DOHH2 (cell line): ENCODE results near the gene TOMM70.

Experiments used
- H3F3A ChIP-seq: fragments of 200-600 bp; sonication (generic), shearing (Covaris generic); 2 replicates; pipeline ENCODE4 v1.6.0; 2016; ENCODE audit warnings: antibody characterized with exemption, mild to moderate bottlenecking; ENCODE audit not compliant: control insufficient read depth, insufficient read depth
- H3K27ac ChIP-seq: fragments of 200-600 bp; sonication (generic); 2 replicates; pipeline ENCODE4 v1.5.1; 2014; ENCODE audit warnings: low read depth, mild to moderate bottlenecking, low read length, moderate library complexity
- H3K27me3 ChIP-seq: fragments of 200-600 bp; sonication (generic); 2 replicates; pipeline ENCODE4 v1.6.1; 2014; ENCODE audit warnings: mild to moderate bottlenecking, low read length, mixed read lengths; ENCODE audit not compliant: control insufficient read depth
- H3K36me3 ChIP-seq: fragments of 200-600 bp; sonication (generic); 2 replicates; pipeline ENCODE4 v1.6.1; 2014; ENCODE audit warnings: mild to moderate bottlenecking, low read length, moderate library complexity, mixed read lengths; ENCODE audit not compliant: control insufficient read depth
- H3K4me1 ChIP-seq: fragments of 200-600 bp; sonication (generic); 2 replicates; pipeline ENCODE4 v1.6.1; 2014; ENCODE audit warnings: mild to moderate bottlenecking, low read length, mixed read lengths; ENCODE audit not compliant: control insufficient read depth
- H3K4me2 ChIP-seq: fragments of 200-600 bp; sonication (generic); 2 replicates; pipeline ENCODE4 v1.6.0; 2014; ENCODE audit warnings: mild to moderate bottlenecking, low read length, moderate library complexity
- H3K4me3 ChIP-seq: fragments of 200-600 bp; sonication (generic); 2 replicates; pipeline ENCODE4 v1.5.1; 2014; ENCODE audit warnings: mild to moderate bottlenecking, low read length, mixed read lengths
- H3K79me2 ChIP-seq: fragments of 200-600 bp; sonication (generic); 2 replicates; pipeline ENCODE4 v1.6.1; 2014; ENCODE audit warnings: mild to moderate bottlenecking, low read length, mixed read lengths; ENCODE audit not compliant: control insufficient read depth
- H3K9me2 ChIP-seq: fragments of 200-600 bp; sonication (generic); replicated peaks from 2 replicates; pipeline ENCODE4 v1.6.1; 2014; ENCODE audit warnings: mild to moderate bottlenecking, low read length, mixed read lengths; ENCODE audit not compliant: control insufficient read depth
- H3K9me3 ChIP-seq: fragments of 200-600 bp; sonication (generic); 2 replicates; pipeline ENCODE4 v1.6.1; 2014; ENCODE audit warnings: antibody characterized with exemption, low read length, mixed read lengths; ENCODE audit not compliant: control insufficient read depth, insufficient read depth
- H4K20me1 ChIP-seq: fragments of 200-600 bp; sonication (generic); 2 replicates; pipeline ENCODE4 v1.6.0; 2014; ENCODE audit warnings: low read depth, mild to moderate bottlenecking, antibody characterized with exemption, low read length, moderate library complexity; ENCODE audit not compliant: control insufficient read depth, insufficient read depth
- CTCF ChIP-seq: fragments of 200-600 bp; sonication (generic); IDR thresholded peaks from one replicate; pipeline ENCODE4 v1.5.1; 2014; ENCODE audit warnings: antibody characterized with exemption, mild to moderate bottlenecking, low read depth, low read length; ENCODE audit not compliant: poor library complexity, severe bottlenecking
- EZH2phosphoT487 ChIP-seq: fragments of 200-600 bp; sonication (generic); IDR thresholded peaks from 2 replicates; pipeline ENCODE4 v1.6.1; 2017; ENCODE audit warnings: borderline replicate concordance, mild to moderate bottlenecking, antibody characterized with exemption, low read length, moderate library complexity, mixed read lengths

The TOMM70 gene

GRCh38 chr3:100364421-100364820 lies 36.5 kb downstream of the TOMM70 start:
- TF ChIP-seq CTCF (no peak), EZH2phosphoT487 (no peak)
- H3K36me3 ChIP-seq: peaks cover 81% of the 10 kb centered on the region

GRCh38 chr3:100361897-100362296 lies 39.0 kb downstream of the TOMM70 start:
- Histone ChIP-seq H3K27ac (no peak overlapping the region), H3K4me3 (no peak overlapping the region), H3K4me2 (no peak overlapping the region), H3K36me3 (peaks cover 69% of the 10 kb centered on the region), H3K79me2 (no peaks in the 10 kb centered on the region), H3K4me1 (no peaks in the 10 kb centered on the region), H3K9me2 (no peaks in the 10 kb centered on the region), H4K20me1 (no peaks in the 10 kb centered on the region), H3F3A (no peaks in the 10 kb centered on the region), H3K9me3 (no peaks in the 10 kb centered on the region), H3K27me3 (no peaks in the 10 kb centered on the region)
- TF ChIP-seq EZH2phosphoT487 (no peak), CTCF (no peak)

More at GRCh38 chr3:100364421-100364820, 36.5 kb downstream of the TOMM70 start:
- Histone ChIP-seq H3K9me3 (no peaks in the 10 kb centered on the region), H3K79me2 (no peaks in the 10 kb centered on the region), H3K27me3 (no peaks in the 10 kb centered on the region), H3F3A (no peaks in the 10 kb centered on the region), H3K4me2 (no peak overlapping the region), H3K9me2 (no peaks in the 10 kb centered on the region), H4K20me1 (no peaks in the 10 kb centered on the region), H3K27ac (no peak overlapping the region), H3K4me1 (no peaks in the 10 kb centered on the region), H3K4me3 (no peak overlapping the region)

- no peak overlapping the region for H3K27ac ChIP-seq
- no peaks in the 10 kb centered on the region for H3K27me3 ChIP-seq
- no peaks in the 10 kb centered on the region for H3K4me1 ChIP-seq
- H3F3A ChIP-seq: no peaks in the 10 kb centered on the region
- H3K9me3 ChIP-seq: no peaks in the 10 kb centered on the region
- no peaks in the 10 kb centered on the region for H4K20me1 ChIP-seq
- H3K79me2 ChIP-seq: no peaks in the 10 kb centered on the region
- TF ChIP-seq EZH2phosphoT487 (no peak), CTCF (no peak)
- no peak overlapping the region for H3K4me3 ChIP-seq
- no peaks in the 10 kb centered on the region for H3K9me2 ChIP-seq
- peaks cover 67% of the 10 kb centered on the region for H3K36me3 ChIP-seq
- no peak overlapping the region for H3K4me2 ChIP-seq
Observed at GRCh38 chr3:100360757-100361496, 40.0 kb downstream of the TOMM70 start.
